Fibroblast of lung (primary cell): Measurements from ENCODE around the gene JUN.

Experiments
- CTCF ChIP-seq, 2 donors: IDR thresholded peaks in 1 of 2; conservative IDR thresholded peaks in 1 of 2; 1 replicate in 1 of 2; 2 replicates in 1 of 2; pipeline ENCODE4 v1.5.1; 2011 to 2012; ENCODE audit warnings: low read length in 2 of 2, control low read depth in 1 of 2, inconsistent platforms in 1 of 2, low read depth in 1 of 2, mild to moderate bottlenecking in 1 of 2
- EZH2 ChIP-seq: IDR thresholded peaks from 2 replicates; pipeline ENCODE4 v1.5.1; 2012; ENCODE audit warnings: low read length, control low read depth, mild to moderate bottlenecking; ENCODE audit errors: missing control alignments

DNA sequence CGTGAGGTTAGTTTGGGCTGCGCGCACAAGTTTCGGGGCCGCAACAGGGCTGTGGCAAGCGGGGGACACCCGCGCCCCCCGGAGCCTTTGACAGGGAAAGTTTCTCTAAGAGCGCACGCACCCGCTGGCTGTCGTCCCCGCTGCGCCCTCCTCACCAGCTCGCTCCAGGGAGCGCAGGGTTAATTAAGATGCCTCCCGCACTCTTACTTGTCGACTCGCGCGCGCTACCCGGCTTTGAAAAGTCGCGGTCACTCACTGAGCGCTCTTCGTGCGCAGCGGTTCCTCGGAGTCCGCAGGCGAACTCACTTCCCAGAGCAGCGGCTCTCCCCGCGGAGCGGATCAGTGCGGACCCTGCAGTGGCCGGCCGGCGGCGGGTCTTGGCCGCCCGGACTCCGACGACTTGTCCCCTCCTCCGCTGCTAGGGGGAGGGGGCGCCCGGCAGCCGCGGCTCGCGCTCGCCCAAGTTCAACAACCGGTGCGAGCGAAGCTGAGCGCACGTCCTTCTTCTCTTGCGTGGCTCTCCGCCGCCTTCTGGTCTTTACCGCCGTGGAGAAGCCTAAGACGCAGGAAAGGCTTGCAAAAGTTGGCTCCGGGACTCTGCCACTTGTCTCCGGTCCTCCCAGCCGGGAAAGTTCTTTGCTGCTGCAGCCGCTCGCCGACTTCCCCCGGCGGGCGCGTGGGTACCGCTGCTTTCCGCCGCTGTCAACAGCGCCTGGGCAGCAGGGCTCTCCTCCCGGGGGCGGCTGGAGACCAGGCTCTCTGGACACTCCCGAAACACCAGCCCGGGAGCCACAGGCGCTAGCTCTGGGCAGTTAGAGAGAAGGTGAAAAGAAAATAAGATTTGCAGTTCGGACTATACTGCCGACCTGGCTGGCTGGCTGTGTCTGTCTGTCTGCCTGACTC, 506 bp downstream of the JUN start:
- TF ChIP-seq CTCF (conservative IDR thresholded peaks at IDR 0.05 in 1 of 2, IDR thresholded peaks at IDR 0.05 in 1 of 2; ENCODE audit: low read depth in 1 of 2, low read length in 2 of 2) = no peak
- no peak for TF ChIP-seq EZH2
